HepG2 (cell line): ENCODE results near the gene VEZF1. TPM values are rescaled to one million over a fixed set of nuclear protein-coding genes. Genes with fewer than 3 reads are reported as not detected.
A peak's percentile ranks its signal among the peaks of the same experiment; 100 is the strongest.

Experiments used
- AGO2 ChIP-seq: fragments of 200-400 bp; formaldehyde crosslinking; optimal IDR thresholded peaks from 2 replicates; pipeline ENCODE3; 2017; ENCODE audit warnings: mild to moderate bottlenecking, low read depth, low read length, moderate library complexity
- CBX5 ChIP-seq: sonication (generic); formaldehyde crosslinking; IDR thresholded peaks from 2 replicates; pipeline ENCODE4 v1.4.0; 2020; ENCODE audit warnings: missing genetic modification reagents, borderline replicate concordance
- DDIT3 ChIP-seq: sonication (generic); formaldehyde crosslinking; IDR thresholded peaks from 2 replicates; pipeline ENCODE4 v1.4.0; 2020; ENCODE audit warnings: mild to moderate bottlenecking, missing genetic modification reagents
- FOXJ3 ChIP-seq: sonication (generic); formaldehyde crosslinking; IDR thresholded peaks from 2 replicates; pipeline ENCODE4 v1.4.0; 2020; ENCODE audit warnings: missing genetic modification reagents, mild to moderate bottlenecking, borderline replicate concordance
- FOXO1 ChIP-seq: sonication (generic); formaldehyde crosslinking; IDR thresholded peaks from 2 replicates; pipeline ENCODE4 v1.4.0; 2020; ENCODE audit warnings: missing genetic modification reagents
- GLI4 ChIP-seq: sonication (generic); formaldehyde crosslinking; IDR thresholded peaks from 2 replicates; pipeline ENCODE4 v1.5.1; 2020; ENCODE audit warnings: missing genetic modification reagents, mild to moderate bottlenecking, moderate library complexity, borderline replicate concordance
- ISX ChIP-seq: sonication (generic); formaldehyde crosslinking; conservative IDR thresholded peaks from 2 replicates; pipeline ENCODE4 v1.5.0; 2020; ENCODE audit warnings: missing genetic modification reagents
- KDM5B ChIP-seq: sonication (generic); formaldehyde crosslinking; IDR thresholded peaks from 2 replicates; pipeline ENCODE4 v1.4.0; 2020; ENCODE audit warnings: missing genetic modification reagents, mild to moderate bottlenecking, borderline replicate concordance
- MIXL1 ChIP-seq: IDR thresholded peaks from 2 replicates; pipeline ENCODE4 v1.6.1; 2016
- MLLT10 ChIP-seq: sonication (generic); formaldehyde crosslinking; IDR thresholded peaks from 2 replicates; pipeline ENCODE4 v1.4.0; 2020; ENCODE audit warnings: missing genetic modification reagents
- NFATC3 ChIP-seq: sonication (generic); formaldehyde crosslinking; IDR thresholded peaks from 2 replicates; pipeline ENCODE4 v1.5.1; 2020; ENCODE audit warnings: mild to moderate bottlenecking, missing genetic modification reagents
- NFIB ChIP-seq: sonication (generic); formaldehyde crosslinking; IDR thresholded peaks from 2 replicates; pipeline ENCODE4 v1.9.0; 2021; ENCODE audit warnings: missing genetic modification reagents, mild to moderate bottlenecking, borderline replicate concordance
- PTBP1 ChIP-seq: fragments of 200-400 bp; formaldehyde crosslinking; IDR thresholded peaks from 2 replicates; pipeline ENCODE4 v1.6.1; 2018; ENCODE audit warnings: low read length, low read depth; ENCODE audit not compliant: poor library complexity, severe bottlenecking
- SP2 ChIP-seq: sonication (generic); formaldehyde crosslinking; IDR thresholded peaks from 2 replicates; pipeline ENCODE4 v1.5.1; 2020; ENCODE audit warnings: mild to moderate bottlenecking, missing genetic modification reagents
- TBL1XR1 ChIP-seq: fragments of 150-350 bp; IDR thresholded peaks from 2 replicates; pipeline ENCODE4 v1.6.1; 2014; ENCODE audit warnings: borderline replicate concordance, low read length; ENCODE audit not compliant: partially characterized antibody
- TBX2 ChIP-seq: sonication (generic); formaldehyde crosslinking; IDR thresholded peaks from 2 replicates; pipeline ENCODE4 v1.5.0; 2020; ENCODE audit warnings: missing genetic modification reagents, mild to moderate bottlenecking, borderline replicate concordance
- TBX3 ChIP-seq: fragments of 450-650 bp; IDR thresholded peaks from 2 replicates; pipeline ENCODE4 v1.6.1; 2017; ENCODE audit warnings: antibody characterized with exemption, mild to moderate bottlenecking, inconsistent platforms, borderline replicate concordance
- TP53 ChIP-seq: sonication (generic); formaldehyde crosslinking; conservative IDR thresholded peaks from 2 replicates; pipeline ENCODE4 v1.4.0; 2020; ENCODE audit warnings: missing genetic modification reagents
- ZBTB25 ChIP-seq: IDR thresholded peaks from 2 replicates; pipeline ENCODE4 v1.6.1; 2018; ENCODE audit warnings: missing genetic modification reagents
- ZBTB39 ChIP-seq: sonication (generic); formaldehyde crosslinking; IDR thresholded peaks from 2 replicates; pipeline ENCODE4 v1.5.0; 2020; ENCODE audit warnings: missing genetic modification reagents
- ZNF180 ChIP-seq: sonication (generic); formaldehyde crosslinking; IDR thresholded peaks from 2 replicates; pipeline ENCODE4 v1.4.0; 2020; ENCODE audit warnings: low read depth, missing genetic modification reagents, borderline replicate concordance
- ZNF317 ChIP-seq: sonication (generic); formaldehyde crosslinking; IDR thresholded peaks from 2 replicates; pipeline ENCODE4 v1.5.0; 2020; ENCODE audit warnings: mild to moderate bottlenecking, missing genetic modification reagents
- ZNF432 ChIP-seq: sonication (generic); formaldehyde crosslinking; IDR thresholded peaks from 2 replicates; pipeline ENCODE4 v1.5.0; 2020; ENCODE audit warnings: missing genetic modification reagents, mild to moderate bottlenecking, borderline replicate concordance
- ZNF556 ChIP-seq: sonication (generic); formaldehyde crosslinking; IDR thresholded peaks from 2 replicates; pipeline ENCODE4 v1.4.0; 2020; ENCODE audit warnings: mild to moderate bottlenecking, missing genetic modification reagents, borderline replicate concordance
- ZNF567 ChIP-seq: sonication (generic); formaldehyde crosslinking; IDR thresholded peaks from 2 replicates; pipeline ENCODE4 v1.8.1; 2023; ENCODE audit warnings: mild to moderate bottlenecking, missing genetic modification reagents, borderline replicate concordance
- ZNF878 ChIP-seq: sonication (generic); formaldehyde crosslinking; IDR thresholded peaks from 2 replicates; pipeline ENCODE4 v1.8.1; 2023; ENCODE audit warnings: mild to moderate bottlenecking, missing genetic modification reagents, moderate library complexity
- ZSCAN21 ChIP-seq: sonication (generic); formaldehyde crosslinking; IDR thresholded peaks from 2 replicates; pipeline ENCODE4 v1.8.0; 2022; ENCODE audit warnings: mild to moderate bottlenecking, missing genetic modification reagents, moderate library complexity, borderline replicate concordance
- ZSCAN31 ChIP-seq: sonication (generic); formaldehyde crosslinking; IDR thresholded peaks from 2 replicates; pipeline ENCODE4 v1.5.0; 2020; ENCODE audit warnings: low read depth, mild to moderate bottlenecking, missing genetic modification reagents
- polyA plus RNA-seq, 8 experiments: library from polyadenylated mRNA; depleted of rRNA in 3 of 8; stranded (reverse) in 7 of 8; unstranded in 1 of 8; fragments of >200 nt; fragmentation: Illumina TruSeq in 4 of 8; extraction: Trizol in 4 of 8; gene quantifications; 2 replicates each; pipeline versions ENCODE4 v1.2.1 to v1.2.3, GENCODE V29; 2011 to 2016; ENCODE audit warnings: low read depth in 4 of 8, missing spikeins in 1 of 8, mixed read lengths in 1 of 8; ENCODE audit not compliant: insufficient read depth in 1 of 8
- total RNA-seq, 5 experiments: library from RNA; depleted of rRNA; stranded (reverse); fragments of >200 nt; fragmentation: Illumina TruSeq; extraction: Trizol; gene quantifications; 2 replicates each; pipeline ENCODE4 v1.2.3, GENCODE V29; 2016; ENCODE audit warnings: low read depth in 1 of 5

Gene VEZF1
- total and polyA plus RNA-seq, 2 of the 13 experiments (the other 11 are each of a cell fraction or from before 2014, with no cell fraction given), result 45.9 to 49.7 TPM

GRCh38 chr17:58006560-58006923, 18.5 kb upstream of the VEZF1 start (continued):
- TF ChIP-seq ZBTB39 (CRISPR knock-in tag) (no peak), CBX5 (no peak), KDM5B (CRISPR knock-in tag) (no peak), TBX2 (peak; percentile 11; the same call in 1 of the 2 replicates), DDIT3 (no peak), NFATC3 (CRISPR knock-in tag) (no peak), ZNF567 (CRISPR knock-in tag) (no peak), FOXO1 (CRISPR knock-in tag) (no peak), TP53 (no peak), AGO2 (no peak), ZNF317 (peak; percentile 61; the same call in 1 of the 2 replicates), ZNF878 (CRISPR knock-in tag) (no peak), MIXL1 (CRISPR knock-in tag) (no peak), SP2 (peak; percentile 9), PTBP1 (no peak), ZNF556 (CRISPR knock-in tag) (0 out of 2 replicates have a peak, but pooled peaks have one; percentile 13), ZBTB25 (CRISPR knock-in tag) (no peak), ISX (CRISPR knock-in tag) (no peak), ZSCAN21 (no peak; the same call in 1 of the 2 replicates), GLI4 (peak; percentile 67; the same call in 1 of the 2 replicates), FOXJ3 (no peak), NFIB (0 out of 2 replicates have a peak, but pooled peaks have one; percentile 14), ZNF432 (no peak), TBL1XR1 (no peak), ZSCAN31 (CRISPR knock-in tag) (no peak), MLLT10 (CRISPR knock-in tag) (no peak), TBX3 (no peak), ZNF180 (CRISPR knock-in tag) (no peak)
